ENCODE results near the gene NDRG3.
A peak's percentile ranks its signal among the peaks of the same experiment; 100 is the strongest.

NDRG3 gene

DNA sequence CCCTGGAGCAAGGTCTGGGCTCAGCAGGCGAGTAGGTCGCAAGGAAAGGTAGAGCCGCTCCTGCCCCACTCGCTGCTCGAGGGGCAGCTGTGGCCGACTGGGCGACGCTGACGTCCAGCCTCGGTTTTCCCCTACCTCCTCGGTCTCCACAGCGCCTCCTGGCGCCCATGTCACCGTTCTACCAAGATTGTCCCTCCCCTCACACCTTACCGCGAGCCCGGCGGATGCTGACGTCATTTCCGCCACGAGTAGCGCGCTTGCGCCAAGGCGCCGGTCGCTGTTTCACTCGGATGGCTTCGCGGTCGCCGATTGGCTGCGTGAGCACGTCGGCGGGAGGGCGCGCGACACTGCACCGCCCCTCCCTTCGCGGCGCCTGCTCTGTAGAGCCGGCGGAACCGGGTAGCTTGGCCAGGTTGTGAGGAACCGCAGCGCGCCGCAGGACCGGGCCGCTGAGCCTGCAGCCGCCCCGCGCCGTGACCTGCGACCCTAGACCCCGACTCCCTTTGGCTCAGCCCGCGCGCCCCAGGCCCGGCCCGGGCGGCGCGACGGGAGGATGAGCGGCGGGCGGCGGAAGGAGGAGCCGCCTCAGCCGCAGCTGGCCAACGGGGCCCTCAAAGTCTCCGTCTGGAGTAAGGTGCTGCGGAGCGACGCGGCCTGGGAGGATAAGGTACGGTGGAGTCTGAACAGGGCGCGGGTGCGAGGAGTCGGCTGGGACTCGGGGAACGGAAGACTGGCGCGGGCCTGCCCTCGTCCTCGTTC lies 140.3 kb downstream of the NDRG3 start, which contains the start of gene RAB5IF:
Gene RAB5IF (plus strand): TSS at position 381 of the 759 bp plus-strand sequence. CDS start 173 bp downstream, at position 554.
- peak; percentile 99 for DNase-seq

DNA sequence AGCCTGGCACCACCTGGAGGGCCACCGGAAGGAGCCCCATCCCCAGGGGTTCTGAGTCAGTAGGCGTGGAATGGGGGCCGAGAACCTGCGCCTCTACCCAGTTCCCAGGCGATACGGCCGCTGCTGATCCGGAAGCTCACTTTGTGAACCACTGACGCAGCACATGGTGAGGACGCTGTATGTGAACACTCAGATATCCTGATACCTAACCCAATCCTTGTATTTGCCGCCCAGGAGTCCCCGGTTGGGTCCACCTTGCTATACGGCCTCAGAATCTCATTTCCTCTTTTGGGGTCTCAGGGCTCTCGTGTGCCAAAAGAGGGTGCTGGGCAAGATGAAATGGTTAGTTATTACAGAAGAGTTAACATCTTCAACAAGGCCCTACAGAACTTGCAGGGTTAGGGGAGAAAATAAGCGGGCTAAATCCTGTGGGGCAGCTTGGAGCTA lies 140.9 kb downstream of the NDRG3 start:
- peak; percentile 30 for DNase-seq

Measured in activated CD4-positive, alpha-beta T cell treated with anti-CD3 and anti-CD28 coated beads for 1 hour (primary cell).